Left kidney (tissue), 2 donors: ENCODE data around the gene TMEM145. TPM values are rescaled to one million over a fixed set of nuclear protein-coding genes. Genes with fewer than 3 reads are reported as not detected.

Experiments
- DNase-seq: peaks from one replicate; pipeline ENCODE4 v3.0.0-alpha.2; 2013
- polyA plus RNA-seq: library from polyadenylated mRNA; unstranded; fragments of 120-200 nt; gene quantifications from one replicate; pipeline ENCODE4 v1.2.1, GENCODE V29; 2013; ENCODE audit not compliant: insufficient read length

The TMEM145 gene
- polyA plus RNA-seq, 1 donor, result 1.3 TPM

GRCh38 chr19:42361545-42361910 is 48.4 kb downstream of the TMEM145 start:
- DNase-seq, result no peak

DNA sequence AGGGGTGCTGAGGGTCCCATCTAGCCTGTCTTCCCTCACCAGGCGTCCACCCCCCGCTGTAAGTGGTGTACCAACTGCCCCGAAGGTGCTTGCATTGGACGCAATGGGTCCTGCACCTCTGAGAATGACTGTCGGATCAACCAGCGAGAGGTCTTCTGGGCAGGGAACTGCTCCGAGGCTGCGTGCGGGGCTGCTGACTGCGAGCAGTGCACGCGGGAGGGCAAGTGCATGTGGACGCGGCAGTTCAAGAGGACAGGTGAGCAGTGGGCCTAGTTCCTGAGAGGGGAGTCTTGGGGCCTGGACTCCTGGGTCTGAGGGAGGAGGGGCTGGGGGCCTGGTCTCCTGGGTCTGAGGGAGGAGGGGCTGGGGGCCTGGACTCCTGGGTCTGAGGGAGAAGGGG is 49.2 kb downstream of the TMEM145 start:
- no peak for DNase-seq

- DNase-seq, result no peak
Measured at GRCh38 chr19:42362891-42363440, 49.9 kb downstream of the TMEM145 start.

- DNase-seq, result no peak
Measured at GRCh38 chr19:42363614-42364346, 50.7 kb downstream of the TMEM145 start.

DNA sequence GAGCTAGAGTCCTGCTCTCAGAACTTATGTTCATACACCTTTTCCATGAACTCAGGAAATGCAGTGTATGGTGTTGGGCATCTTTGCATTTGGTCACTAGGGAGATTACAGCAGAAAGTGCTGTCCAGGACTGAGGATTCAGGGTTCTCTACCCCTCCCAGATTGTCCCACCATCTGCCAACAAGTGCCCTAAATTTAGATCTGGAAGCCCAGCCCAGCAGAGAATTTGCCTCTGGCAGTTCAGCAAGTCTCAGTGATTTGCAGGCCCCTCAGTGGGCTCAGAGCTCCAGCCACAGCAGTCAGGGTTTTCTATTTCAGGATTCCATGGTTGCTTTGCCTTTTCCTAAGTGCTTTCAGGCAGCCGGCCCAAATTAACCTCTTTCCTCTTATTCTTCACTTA is 53.6 kb downstream of the TMEM145 start:
- no peak for DNase-seq

GRCh38 chr19:42367929-42368328 is 54.8 kb downstream of the TMEM145 start:
- DNase-seq, result no peak

DNA sequence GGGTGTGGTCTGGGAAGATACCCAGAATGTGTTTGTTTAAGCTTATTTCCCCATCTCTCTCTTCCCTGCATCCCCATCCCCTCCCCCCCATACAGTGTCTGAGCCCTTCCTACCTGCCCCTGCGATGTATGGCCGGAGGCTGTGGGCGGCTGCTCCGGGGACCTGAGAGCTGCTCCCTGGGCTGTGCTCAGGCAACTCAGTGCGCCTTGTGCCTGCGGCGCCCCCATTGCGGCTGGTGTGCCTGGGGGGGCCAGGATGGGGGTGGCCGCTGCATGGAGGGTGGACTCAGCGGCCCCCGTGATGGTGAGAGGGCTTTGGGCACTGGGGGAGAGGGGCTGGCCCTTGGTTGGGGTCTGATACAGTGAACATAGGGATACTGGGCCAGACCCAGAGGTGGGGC is 55.3 kb downstream of the TMEM145 start:
- no peak for DNase-seq

- DNase-seq, result no peak
Measured at GRCh38 chr19:42368765-42369164, 55.7 kb downstream of the TMEM145 start.

DNA sequence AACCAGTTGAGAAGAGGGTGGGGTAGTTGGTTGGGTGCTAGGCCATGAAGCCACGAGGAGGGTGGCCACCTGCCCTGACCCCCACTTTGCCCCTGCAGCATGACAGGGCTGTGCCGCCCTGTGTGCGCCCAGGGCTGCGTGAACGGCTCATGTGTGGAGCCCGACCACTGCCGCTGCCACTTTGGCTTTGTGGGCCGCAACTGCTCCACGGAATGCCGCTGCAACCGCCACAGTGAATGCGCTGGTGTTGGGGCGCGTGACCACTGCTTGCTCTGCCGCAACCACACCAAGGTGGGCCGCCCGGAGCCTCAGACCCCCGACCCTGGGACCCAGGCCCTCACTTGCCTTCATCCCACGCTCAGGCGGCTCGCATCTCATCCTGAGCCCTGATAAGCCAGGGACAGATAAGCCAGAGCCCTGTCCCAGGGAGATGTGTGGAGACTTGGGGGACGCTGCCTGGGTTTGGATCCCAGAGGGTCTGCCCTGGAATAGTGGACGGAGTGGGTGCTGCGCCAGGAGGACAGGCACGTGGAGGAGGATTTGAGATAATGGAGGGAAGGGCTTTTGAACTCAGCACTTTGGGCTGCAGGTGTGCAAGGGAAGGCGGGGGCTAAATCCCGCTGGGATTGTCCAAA is 56.4 kb downstream of the TMEM145 start:
- no peak for DNase-seq

DNA sequence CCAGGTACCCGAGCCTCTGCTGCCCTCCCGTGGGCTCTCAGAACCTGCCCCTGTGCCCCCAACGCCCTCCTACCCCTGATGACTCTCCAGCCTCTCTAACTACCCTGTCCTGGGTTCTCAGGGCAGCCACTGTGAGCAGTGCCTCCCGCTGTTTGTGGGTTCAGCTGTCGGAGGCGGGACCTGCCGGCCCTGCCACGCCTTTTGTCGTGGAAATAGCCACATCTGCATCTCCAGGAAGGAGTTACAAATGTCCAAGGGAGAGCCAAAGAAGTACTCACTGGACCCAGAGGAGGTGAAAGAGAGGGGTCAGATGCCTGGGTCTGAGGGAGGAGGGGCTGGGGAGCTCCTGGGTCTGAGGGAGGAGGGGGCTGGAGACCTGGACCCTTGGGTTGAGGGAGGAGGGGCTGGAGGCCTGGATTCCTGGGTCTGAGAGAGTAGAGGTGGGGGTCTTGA is 57.0 kb downstream of the TMEM145 start:
- no peak for DNase-seq

GRCh38 chr19:42370626-42371175 is 57.6 kb downstream of the TMEM145 start:
- DNase-seq, result no peak

Other genes starting within 250 kb of the TMEM145 start
- gene GRIK5, start 243.1 kb upstream of the TMEM145 start, polyA plus RNA-seq, result 26.3 TPM
- 12.0 TPM for gene ZNF574, start 237.1 kb upstream of the TMEM145 start, polyA plus RNA-seq
- 0.70 TPM for gene POU2F2, start 180.9 kb upstream of the TMEM145 start, polyA plus RNA-seq
- gene DEDD2, start 95.6 kb upstream of the TMEM145 start, polyA plus RNA-seq, result 20.2 TPM
- gene ZNF526, start 93.0 kb upstream of the TMEM145 start, polyA plus RNA-seq, result 7.9 TPM
- gene GSK3A, start 70.7 kb upstream of the TMEM145 start, polyA plus RNA-seq, result 71.9 TPM
- 64.5 TPM for gene ERF, start 58.2 kb upstream of the TMEM145 start, polyA plus RNA-seq
- 46.0 TPM for gene CIC, start 44.1 kb upstream of the TMEM145 start, polyA plus RNA-seq
- gene PRR19, start 11.2 kb upstream of the TMEM145 start, polyA plus RNA-seq, result 1.5 TPM
- gene PAFAH1B3, start 10.7 kb upstream of the TMEM145 start, polyA plus RNA-seq, result 74.8 TPM
- gene MEGF8, start 12.3 kb downstream of the TMEM145 start, polyA plus RNA-seq, result 38.6 TPM
- 0.55 TPM for gene CNFN, start 77.0 kb downstream of the TMEM145 start, polyA plus RNA-seq
- gene LIPE, start 114.1 kb downstream of the TMEM145 start, polyA plus RNA-seq, result 10.0 TPM
- not detected for gene CXCL17, start 129.6 kb downstream of the TMEM145 start, polyA plus RNA-seq
- gene CEACAM1, start 215.2 kb downstream of the TMEM145 start, polyA plus RNA-seq, result 11.9 TPM